SK-N-SH treated with all-trans-retinoic acid at 6 μM for 48 hours (cell line): ENCODE measurements around the gene PRH2.

Experiments used
- ARNTL ChIP-seq: fragments of 450-650 bp; formaldehyde crosslinking; IDR thresholded peaks from 2 replicates; pipeline ENCODE4 v1.5.0; 2020; ENCODE audit warnings: low read depth, mild to moderate bottlenecking, moderate library complexity, borderline replicate concordance
- CSDC2 ChIP-seq: fragments of 250-450 bp; sonication (Bioruptor Pico); IDR thresholded peaks from 2 replicates; pipeline ENCODE4 v1.5.0; 2020; ENCODE audit warnings: mild to moderate bottlenecking, moderate library complexity
- ESRRG ChIP-seq: fragments of 250-450 bp; sonication (Bioruptor Pico); IDR thresholded peaks from 2 replicates; pipeline ENCODE4 v1.6.1; 2021; ENCODE audit warnings: mild to moderate bottlenecking
- GLIS3 ChIP-seq: fragments of 250-450 bp; sonication (Bioruptor Pico); IDR thresholded peaks from 2 replicates; pipeline ENCODE4 v1.5.0; 2020; ENCODE audit warnings: mild to moderate bottlenecking, moderate library complexity
- PATZ1 ChIP-seq: fragments of 250-450 bp; sonication (Bioruptor Pico); IDR thresholded peaks from 2 replicates; pipeline ENCODE4 v1.8.0; 2020; ENCODE audit warnings: mild to moderate bottlenecking, moderate library complexity, borderline replicate concordance
- POU6F1 ChIP-seq: fragments of 250-450 bp; sonication (Bioruptor Pico); IDR thresholded peaks from 2 replicates; pipeline ENCODE4 v1.8.0; 2021; ENCODE audit warnings: low read depth, mild to moderate bottlenecking, moderate library complexity, borderline replicate concordance
- PPARA ChIP-seq: fragments of 250-450 bp; sonication (Bioruptor Pico); IDR thresholded peaks from 2 replicates; pipeline ENCODE4 v1.5.0; 2020; ENCODE audit warnings: mild to moderate bottlenecking, borderline replicate concordance
- RARB ChIP-seq: fragments of 250-450 bp; sonication (Bioruptor Pico); IDR thresholded peaks from 2 replicates; pipeline ENCODE4 v1.8.0; 2021; ENCODE audit warnings: mild to moderate bottlenecking, moderate library complexity
- TCF4 ChIP-seq: fragments of 250-450 bp; sonication (Bioruptor Pico); IDR thresholded peaks from 2 replicates; pipeline ENCODE4 v1.8.0; 2021; ENCODE audit warnings: mild to moderate bottlenecking, moderate library complexity, borderline replicate concordance
- ZC3H10 ChIP-seq: fragments of 250-450 bp; sonication (Bioruptor Pico); IDR thresholded peaks from 2 replicates; pipeline ENCODE4 v1.5.1; 2021; ENCODE audit warnings: mild to moderate bottlenecking, moderate library complexity
- ZFP3 ChIP-seq: fragments of 250-450 bp; sonication (Bioruptor Pico); IDR thresholded peaks from 2 replicates; pipeline ENCODE4 v1.5.0; 2020; ENCODE audit warnings: mild to moderate bottlenecking, moderate library complexity
- ZFP30 ChIP-seq: fragments of 450-650 bp; formaldehyde crosslinking; IDR thresholded peaks from 2 replicates; pipeline ENCODE4 v1.5.0; 2022; ENCODE audit warnings: mild to moderate bottlenecking, moderate library complexity
- ZNF70 ChIP-seq: fragments of 450-650 bp; formaldehyde crosslinking; IDR thresholded peaks from 2 replicates; pipeline ENCODE4 v1.5.0; 2020; ENCODE audit warnings: mild to moderate bottlenecking, moderate library complexity

- TF ChIP-seq RARB (CRISPR knock-in tag) (no peak), ZFP30 (CRISPR knock-in tag) (no peak), PATZ1 (CRISPR knock-in tag) (no peak), POU6F1 (CRISPR knock-in tag) (no peak), ZC3H10 (CRISPR knock-in tag) (no peak), ESRRG (CRISPR knock-in tag) (no peak), ZNF70 (CRISPR knock-in tag) (no peak), ZFP3 (CRISPR knock-in tag) (no peak), ARNTL (no peak), TCF4 (CRISPR knock-in tag) (no peak), PPARA (no peak), GLIS3 (CRISPR knock-in tag) (no peak), CSDC2 (CRISPR knock-in tag) (no peak)
These were observed 23.6 kb downstream of the PRH2 start for GRCh38 chr12:10952645-10953044.
